ENCODE data around the gene TNNT1.

GRCh38 chr19:55147545-55148251 is 1.3 kb downstream of the TNNT1 start:
- TF ChIP-seq CTCF (IDR thresholded peaks at IDR 0.05) (no peak), POLR2A (IDR thresholded peaks at IDR 0.05) (no peak)

Measured in adrenal gland (tissue), 5 donors.